Lower leg skin (tissue), 4 donors: ENCODE measurements around the gene MYO7A. TPM values are rescaled to one million over a fixed set of nuclear protein-coding genes. Genes with fewer than 3 reads are reported as not detected.

ENCODE experiments used
- DNase-seq, 2 donors: peaks; one replicate each; pipeline ENCODE4 v3.0.0-alpha.2; 2019; ENCODE audit warnings: low spot score in 2 of 2
- H3K4me3 ChIP-seq: fragments of 200-600 bp; sonication (generic); 2 replicates; pipeline ENCODE4 v1.5.1; 2017; ENCODE audit warnings: mild to moderate bottlenecking, low read depth; ENCODE audit not compliant: poor library complexity, severe bottlenecking
- CTCF ChIP-seq, 3 donors: fragments of 450-650 bp; IDR thresholded peaks; one replicate each; pipeline ENCODE4 v1.5.1; 2016; ENCODE audit warnings: antibody characterized with exemption in 3 of 3, mild to moderate bottlenecking in 3 of 3, moderate library complexity in 2 of 3
- POLR2A ChIP-seq, 2 donors: fragments of 450-650 bp; IDR thresholded peaks; one replicate each; pipeline ENCODE4 v1.6.1; 2016 to 2017; ENCODE audit warnings: antibody characterized with exemption in 2 of 2, mild to moderate bottlenecking in 1 of 2, moderate library complexity in 1 of 2
- WGBS, 2 donors: methylation state at CpG; one replicate each; pipeline ENCODE4 v1.1.5; 2018; 5-methylcytosine and 5-hydroxymethylcytosine counted together
- intact Hi-C: fragments of 100-400 bp; cut with DNase I; formaldehyde crosslinking; loops from one replicate; pipeline ENCODE4 v1.15.0; 2023; ENCODE audit warnings: low total_unique reads
- total RNA-seq, 4 donors: library from RNA; depleted of rRNA; stranded (reverse); fragments of >200 nt; gene quantifications; one replicate each; pipeline ENCODE4 v1.1.0, GENCODE V29; 2016

Gene MYO7A
- total RNA-seq, result 1 to 10 TPM in 3 of 4 donors, under 1 TPM in 1; 0.69 to 2.1 (median 1.4) TPM

DNA sequence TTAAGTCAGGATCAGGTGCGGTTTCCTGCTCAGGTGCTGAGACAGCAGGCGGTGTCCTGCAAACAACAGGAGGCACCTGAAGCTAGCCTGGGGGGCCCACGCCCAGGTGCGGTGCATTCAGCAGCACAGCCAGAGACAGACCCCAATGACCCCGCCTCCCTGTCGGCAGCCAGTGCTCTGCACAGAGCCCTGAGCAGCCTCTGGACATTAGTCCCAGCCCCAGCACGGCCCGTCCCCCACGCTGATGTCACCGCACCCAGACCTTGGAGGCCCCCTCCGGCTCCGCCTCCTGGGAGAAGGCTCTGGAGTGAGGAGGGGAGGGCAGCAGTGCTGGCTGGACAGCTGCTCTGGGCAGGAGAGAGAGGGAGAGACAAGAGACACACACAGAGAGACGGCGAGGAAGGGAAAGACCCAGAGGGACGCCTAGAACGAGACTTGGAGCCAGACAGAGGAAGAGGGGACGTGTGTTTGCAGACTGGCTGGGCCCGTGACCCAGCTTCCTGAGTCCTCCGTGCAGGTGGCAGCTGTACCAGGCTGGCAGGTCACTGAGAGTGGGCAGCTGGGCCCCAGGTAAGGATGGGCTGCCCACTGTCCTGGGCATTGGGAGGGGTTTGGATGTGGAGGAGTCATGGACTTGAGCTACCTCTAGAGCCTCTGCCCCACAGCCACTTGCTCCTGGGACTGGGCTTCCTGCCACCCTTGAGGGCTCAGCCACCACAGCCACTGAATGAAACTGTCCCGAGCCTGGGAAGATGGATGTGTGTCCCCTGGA, at the start of gene MYO7A:
TSS of gene MYO7A (plus strand) at position 327 of the 772 bp plus-strand sequence. CDS start 2,389 bp downstream, outside the sequence.
- intact Hi-C loops, result loop anchor here (5.0 to 10.0 kb wide), 2 partner anchors 59 to 417 kb away; no protein-coding TSS in a partner anchor
- TF ChIP-seq POLR2A (IDR thresholded peaks at IDR 0.05) (no peak), CTCF (IDR thresholded peaks at IDR 0.05) (no peak)
- no peak for DNase-seq
- 38 to 48% methylated on average over 19 to 20 of the region's 20 CpGs for WGBS, 2 donors
- H3K4me3 ChIP-seq, result no peak within 1 kb of the TSS

- intact Hi-C loops, result loop anchor here (10.0 kb wide), 1 partner anchor 275 kb away; no protein-coding TSS in a partner anchor
- no peak for TF ChIP-seq POLR2A (IDR thresholded peaks at IDR 0.05)
- TF ChIP-seq CTCF (IDR thresholded peaks at IDR 0.05), result no peak
- no peak for DNase-seq
- WGBS, 2 donors, result 65 to 99% methylated on average over 2 of the region's 2 CpGs
- H3K4me3 ChIP-seq, result no peak overlapping the region
Observed at GRCh38 chr11:77079666-77080065, 48.4 kb upstream of the MYO7A start.

DNA sequence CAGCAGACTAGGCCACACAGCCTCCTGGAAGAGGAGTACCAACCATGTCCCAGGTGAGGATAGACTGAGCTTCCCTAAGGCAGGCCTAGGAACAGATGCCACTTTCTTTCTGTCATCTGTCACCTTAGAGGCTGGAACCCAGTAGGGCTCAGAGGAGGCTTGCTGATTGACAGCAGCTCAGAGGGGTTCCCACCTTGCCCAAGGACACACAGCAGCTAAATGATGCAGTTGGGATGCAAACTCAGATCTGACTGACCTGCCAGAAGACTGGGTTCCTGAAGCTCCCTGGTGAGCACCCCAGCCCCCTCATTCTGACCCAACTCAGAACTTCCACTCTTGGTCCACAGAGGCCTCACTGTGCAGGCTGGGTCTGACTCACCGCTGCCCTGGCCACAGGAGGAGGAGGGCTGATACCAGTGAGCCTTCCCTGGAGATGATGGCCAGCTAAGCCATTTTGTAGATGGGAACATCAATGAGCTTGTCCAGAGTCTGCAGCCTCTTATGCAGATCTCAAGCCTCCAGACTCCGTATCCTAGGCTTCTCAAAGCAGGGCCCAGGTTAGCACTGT, 47.3 kb upstream of the MYO7A start:
- intact Hi-C loops, result loop anchor here (10.0 kb wide), 1 partner anchor 276 kb away; no protein-coding TSS in a partner anchor
- TF ChIP-seq POLR2A (IDR thresholded peaks at IDR 0.05), result no peak
- TF ChIP-seq CTCF (IDR thresholded peaks at IDR 0.05), result no peak
- no peak overlapping the region for H3K4me3 ChIP-seq
- WGBS, 2 donors, result 83 to 100% methylated on average over 2 of the region's 2 CpGs
- DNase-seq, result peak in 1 of 2 donors; percentile 70

DNA sequence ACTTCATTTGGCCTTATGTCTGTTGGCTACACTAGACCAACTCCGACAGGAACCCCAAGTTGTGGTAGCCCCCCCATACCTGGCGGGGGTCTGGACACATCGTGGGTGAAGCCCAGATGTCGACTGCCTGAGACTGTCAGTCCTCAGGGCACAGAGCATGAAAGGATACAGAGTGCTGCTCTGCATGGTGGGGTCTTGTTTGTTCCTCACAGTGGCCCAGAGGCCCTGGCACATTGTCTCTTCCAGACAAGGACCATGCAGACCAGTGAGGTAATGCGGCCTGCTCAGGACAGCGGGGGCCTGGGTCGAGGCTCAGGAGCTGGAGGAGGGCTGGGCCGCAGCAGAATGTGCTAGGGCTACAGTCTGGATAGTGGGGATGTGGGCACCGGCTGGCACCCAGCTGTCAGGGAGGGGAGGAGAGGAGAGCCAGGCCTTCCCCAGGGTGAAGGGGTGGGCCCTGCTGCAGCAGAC, 46.6 kb upstream of the MYO7A start:
- peak in 1 of 2 donors; percentile 64 for DNase-seq
- no peak overlapping the region for H3K4me3 ChIP-seq
- TF ChIP-seq POLR2A (IDR thresholded peaks at IDR 0.05), result no peak
- TF ChIP-seq CTCF (IDR thresholded peaks at IDR 0.05), result no peak
- WGBS, 2 donors, result 88 to 95% methylated on average over 6 to 9 of the region's 9 CpGs
- intact Hi-C loops, result loop anchor here (10.0 kb wide), 1 partner anchor 277 kb away; no protein-coding TSS in a partner anchor

DNA sequence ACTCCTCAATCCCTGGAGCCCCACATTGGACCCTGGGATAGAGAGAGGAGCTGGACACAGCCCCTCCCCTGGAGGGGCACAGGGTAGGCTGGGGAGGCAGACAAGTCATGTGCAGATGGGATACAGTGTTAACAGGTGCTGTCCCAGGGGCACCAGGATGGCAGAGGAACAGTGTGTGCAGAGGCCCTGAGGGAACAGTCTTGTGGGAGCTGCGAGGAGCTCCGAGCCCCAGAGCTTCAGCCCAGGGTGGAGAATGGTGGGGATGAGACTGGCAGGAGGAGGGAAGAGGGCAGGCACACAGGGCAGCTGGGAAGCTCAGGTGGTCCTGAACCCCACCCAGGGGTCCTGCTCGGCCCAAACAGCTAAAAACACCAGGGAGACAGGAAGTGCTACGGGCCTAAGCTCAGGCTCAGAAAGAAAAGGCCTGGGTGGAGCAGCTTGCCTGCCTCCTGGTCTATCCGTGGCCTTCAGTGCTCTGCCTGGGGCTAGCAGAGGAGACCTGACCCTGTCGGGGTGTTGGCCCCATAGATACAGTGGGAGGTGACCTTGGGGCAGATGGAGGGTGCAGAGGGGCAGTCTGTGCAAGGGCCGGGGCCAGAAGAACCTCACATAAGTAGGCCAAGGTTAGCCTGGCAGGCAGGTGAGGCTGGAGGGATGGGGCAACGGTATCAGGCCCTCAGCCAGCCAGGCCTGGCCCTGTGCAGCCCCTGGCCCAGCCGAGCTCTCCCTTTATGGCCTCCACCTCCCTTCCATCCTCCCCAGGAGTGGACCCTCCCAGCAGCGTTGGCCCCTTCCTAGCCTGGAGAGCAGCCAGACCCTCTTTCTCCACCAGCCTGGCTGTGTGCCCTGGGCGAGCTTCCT, 45.8 kb upstream of the MYO7A start:
- WGBS, 2 donors, result 70 to 76% methylated on average over 11 of the region's 11 CpGs
- TF ChIP-seq CTCF (IDR thresholded peaks at IDR 0.05) (no peak), POLR2A (IDR thresholded peaks at IDR 0.05) (no peak)
- intact Hi-C loops, result loop anchor here (10.0 kb wide), 1 partner anchor 277 kb away; no protein-coding TSS in a partner anchor
- H3K4me3 ChIP-seq, result no peak overlapping the region
- DNase-seq, result peak in 1 of 2 donors; percentile 77
